HCT116 (cell line): ENCODE measurements around the gene STC2. TPM values are rescaled to one million over a fixed set of nuclear protein-coding genes. Genes with fewer than 3 reads are reported as not detected.

Experiments used
- microRNA-seq: library from miRNA; unstranded; fragments of <30 nt; microRNA quantifications from one replicate; pipeline ENCODE4, GENCODE V29; 2016; ENCODE audit warnings: borderline number of aligned reads
- total RNA-seq: library from RNA; stranded (reverse); gene quantifications from one replicate; pipeline ENCODE4 v1.2.1, GENCODE V29; 2021; ENCODE audit not compliant: unreplicated experiment

STC2 gene
- total RNA-seq, 1 experiment from 2014 or later, result 97.3 TPM

Small RNA genes within 50 kb of the gene (microRNA-seq; reads per million reads assigned to microRNA genes)
- gene MIR8056, result not detected

Other genes starting within 250 kb of the STC2 start
- gene BNIP1, start 183.9 kb downstream of the STC2 start, total RNA-seq, result 18.6 TPM
- gene NKX2-5, start 93.2 kb downstream of the STC2 start, total RNA-seq, result not detected